OCI-LY3 (cell line): ENCODE results near the gene KRTAP5-5.
"Not testable (repeated sequence)": the region's sequence is repeated elsewhere in the genome, so short reads cannot be mapped to it uniquely, and the experiment has no call there.

Experiments
- EZH2phosphoT487 ChIP-seq: fragments of 200-600 bp; shearing (Covaris generic); IDR thresholded peaks from 2 replicates; pipeline ENCODE4 v1.6.1; 2018; ENCODE audit warnings: antibody characterized with exemption, mixed run types, low read depth
- TF ChIP-seq, protein P1 (sequence below): fragments of 200-600, 300-600 bp; sonication (generic); IDR thresholded peaks from 2 replicates; pipeline ENCODE4 v1.5.1; 2014; ENCODE audit warnings: antibody characterized with exemption, low read length, low read depth

DNA sequence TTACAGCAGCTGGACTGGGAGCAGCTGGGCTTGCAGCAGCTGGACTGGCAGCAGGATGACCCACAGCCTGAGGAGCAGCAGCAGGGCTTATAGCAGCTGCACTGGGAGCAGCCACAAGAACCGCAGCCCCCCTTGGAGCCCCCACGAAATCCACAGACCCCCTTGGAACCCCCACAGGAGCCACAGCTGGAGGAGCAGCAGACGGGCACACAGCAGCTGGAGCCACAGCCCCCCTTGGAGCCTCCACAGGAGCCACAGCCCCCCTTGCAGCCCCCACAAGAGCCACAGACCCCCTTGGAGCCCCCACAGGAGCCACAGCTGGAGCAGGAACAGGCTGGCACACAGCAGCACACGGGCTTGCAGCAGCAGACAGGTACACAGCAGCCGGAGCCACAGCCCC is 21.7 kb upstream of the KRTAP5-5 start:
- TF ChIP-seq, protein P1, sequence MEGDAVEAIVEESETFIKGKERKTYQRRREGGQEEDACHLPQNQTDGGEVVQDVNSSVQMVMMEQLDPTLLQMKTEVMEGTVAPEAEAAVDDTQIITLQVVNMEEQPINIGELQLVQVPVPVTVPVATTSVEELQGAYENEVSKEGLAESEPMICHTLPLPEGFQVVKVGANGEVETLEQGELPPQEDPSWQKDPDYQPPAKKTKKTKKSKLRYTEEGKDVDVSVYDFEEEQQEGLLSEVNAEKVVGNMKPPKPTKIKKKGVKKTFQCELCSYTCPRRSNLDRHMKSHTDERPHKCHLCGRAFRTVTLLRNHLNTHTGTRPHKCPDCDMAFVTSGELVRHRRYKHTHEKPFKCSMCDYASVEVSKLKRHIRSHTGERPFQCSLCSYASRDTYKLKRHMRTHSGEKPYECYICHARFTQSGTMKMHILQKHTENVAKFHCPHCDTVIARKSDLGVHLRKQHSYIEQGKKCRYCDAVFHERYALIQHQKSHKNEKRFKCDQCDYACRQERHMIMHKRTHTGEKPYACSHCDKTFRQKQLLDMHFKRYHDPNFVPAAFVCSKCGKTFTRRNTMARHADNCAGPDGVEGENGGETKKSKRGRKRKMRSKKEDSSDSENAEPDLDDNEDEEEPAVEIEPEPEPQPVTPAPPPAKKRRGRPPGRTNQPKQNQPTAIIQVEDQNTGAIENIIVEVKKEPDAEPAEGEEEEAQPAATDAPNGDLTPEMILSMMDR = not testable (repeated sequence)
- not testable (repeated sequence) for TF ChIP-seq EZH2phosphoT487
